Skeletal muscle tissue (tissue), 4 donors: Measurements from ENCODE around the gene CTSV. TPM values are rescaled to one million over a fixed set of nuclear protein-coding genes. Genes with fewer than 3 reads are reported as not detected.
"Not testable (repeated sequence)": the region's sequence is repeated elsewhere in the genome, so short reads cannot be mapped to it uniquely, and the experiment has no call there.

Experiments
- H3K27ac ChIP-seq: one replicate; pipeline ENCODE4 v1.7.0; 2013; ENCODE audit warnings: mild to moderate bottlenecking, low read depth, low read length, inconsistent platforms
- H3K27me3 ChIP-seq, 3 donors: one replicate each; pipeline ENCODE4 v1.7.0; 2013; ENCODE audit warnings: low read length in 3 of 3; ENCODE audit not compliant: control insufficient read depth in 3 of 3, insufficient read depth in 3 of 3
- H3K36me3 ChIP-seq, 3 donors: one replicate each; pipeline ENCODE4 v1.7.0; 2013; ENCODE audit warnings: low read length in 3 of 3; ENCODE audit not compliant: control insufficient read depth in 3 of 3, insufficient read depth in 3 of 3
- H3K4me1 ChIP-seq, 3 donors: one replicate each; pipeline ENCODE4 v1.7.0; 2013; ENCODE audit warnings: low read length in 3 of 3, mild to moderate bottlenecking in 3 of 3; ENCODE audit not compliant: control insufficient read depth in 3 of 3, insufficient read depth in 3 of 3
- H3K4me3 ChIP-seq, 3 donors: one replicate each; pipeline ENCODE4 v1.7.0; 2013; ENCODE audit warnings: low read length in 3 of 3
- H3K9ac ChIP-seq, 3 donors: one replicate each; pipeline ENCODE4 v1.7.0; 2013; ENCODE audit warnings: low read length in 3 of 3, mild to moderate bottlenecking in 3 of 3, moderate library complexity in 2 of 3, low read depth in 1 of 3
- H3K9me3 ChIP-seq, 3 donors: one replicate each; pipeline ENCODE4 v1.7.0; 2013; ENCODE audit warnings: low read length in 3 of 3; ENCODE audit not compliant: control insufficient read depth in 3 of 3
- total RNA-seq: library from RNA; depleted of rRNA; stranded (reverse); fragments of >200 nt; gene quantifications from one replicate; pipeline ENCODE4 v1.2.3, GENCODE V29; 2014
- donor health status: Osteomylitis.

The CTSV gene
- total RNA-seq, 1 donor from 2014 or later = 1.6 TPM

GRCh38 chr9:96997009-96997701, 41.8 kb downstream of the CTSV start:
- not testable (repeated sequence) for H3K36me3 ChIP-seq, H3K27me3 ChIP-seq, H3K9me3 ChIP-seq, H3K9ac ChIP-seq, H3K4me1 ChIP-seq, H3K4me3 ChIP-seq, H3K27ac ChIP-seq

- H3K4me1 ChIP-seq, H3K27me3 ChIP-seq, H3K9ac ChIP-seq, H3K9me3 ChIP-seq, H3K4me3 ChIP-seq, H3K27ac ChIP-seq, H3K36me3 ChIP-seq: not testable (repeated sequence)
Measured at GRCh38 chr9:96994531-96995016, 44.4 kb downstream of the CTSV start.

- H3K27ac ChIP-seq, H3K9me3 ChIP-seq, H3K4me3 ChIP-seq, H3K36me3 ChIP-seq, H3K4me1 ChIP-seq, H3K27me3 ChIP-seq, H3K9ac ChIP-seq: not testable (repeated sequence)
Measured at GRCh38 chr9:96992303-96992702, 46.6 kb downstream of the CTSV start.

- H3K27me3 ChIP-seq, H3K9me3 ChIP-seq, H3K9ac ChIP-seq, H3K4me1 ChIP-seq, H3K4me3 ChIP-seq, H3K27ac ChIP-seq, H3K36me3 ChIP-seq: not testable (repeated sequence)
Measured at GRCh38 chr9:96989747-96990318, 49.1 kb downstream of the CTSV start.

GRCh38 chr9:96984887-96985286, 54.1 kb downstream of the CTSV start:
- H3K9me3 ChIP-seq, H3K9ac ChIP-seq, H3K27me3 ChIP-seq, H3K36me3 ChIP-seq, H3K4me3 ChIP-seq, H3K4me1 ChIP-seq: not testable (repeated sequence)
- peak overlapping the region; percentile 68 for H3K27ac ChIP-seq

GRCh38 chr9:96984139-96984538, 54.8 kb downstream of the CTSV start:
- peak overlapping the region in 1 of 3 donors; percentile 14 for H3K4me3 ChIP-seq

GRCh38 chr9:96983496-96984122, 55.3 kb downstream of the CTSV start:
- not testable (repeated sequence) for H3K27me3 ChIP-seq, H3K36me3 ChIP-seq, H3K4me1 ChIP-seq, H3K9me3 ChIP-seq
- peak overlapping the region; percentile 23 to 63 (median 43) for H3K9ac ChIP-seq
- peak overlapping the region; percentile 68 for H3K27ac ChIP-seq
- peak overlapping the region in 1 of 3 donors; percentile 14 for H3K4me3 ChIP-seq

More at GRCh38 chr9:96984139-96984538, 54.8 kb downstream of the CTSV start:
- not testable (repeated sequence) for H3K27me3 ChIP-seq, H3K9me3 ChIP-seq, H3K36me3 ChIP-seq, H3K4me1 ChIP-seq
- Histone ChIP-seq H3K9ac (peak overlapping the region in 2 of 3 donors; percentile 23 to 63), H3K27ac (peak overlapping the region; percentile 68)

Other genes starting within 250 kb of the CTSV start
- gene ZNF782, start 184.6 kb downstream of the CTSV start, total RNA-seq = 5.2 TPM
- not detected for gene NUTM2G, start 110.3 kb downstream of the CTSV start, total RNA-seq